ES-I3 (cell line): ENCODE results near the gene CHST3.

Experiments used
- H3K36me3 ChIP-seq: 2 replicates; pipeline ENCODE4 v1.6.1; 2013; ENCODE audit warnings: mild to moderate bottlenecking, low read length, control low read depth, moderate library complexity; ENCODE audit not compliant: insufficient read depth
- H3K4me1 ChIP-seq: 2 replicates; pipeline ENCODE4 v1.6.1; 2013; ENCODE audit warnings: mild to moderate bottlenecking, control low read depth, low read length; ENCODE audit not compliant: insufficient read depth
- H3K9ac ChIP-seq: 2 replicates; pipeline ENCODE4 v1.6.1; 2013; ENCODE audit warnings: low read depth, mild to moderate bottlenecking, low read length, moderate library complexity
- H3K9me3 ChIP-seq: 2 replicates; pipeline ENCODE4 v1.6.1; 2013; ENCODE audit warnings: mild to moderate bottlenecking, low read length, moderate library complexity; ENCODE audit not compliant: control insufficient read depth, insufficient read depth

Gene CHST3

GRCh38 chr10:71939304-71939703 lies 24.9 kb upstream of the CHST3 start:
- Histone ChIP-seq H3K9ac (no peak overlapping the region), H3K36me3 (no peaks in the 10 kb centered on the region), H3K4me1 (no peaks in the 10 kb centered on the region), H3K9me3 (0 out of 2 replicates have a peak, but pooled peaks cover 3% of the 10 kb centered on the region)

GRCh38 chr10:71939861-71940474 lies 24.2 kb upstream of the CHST3 start:
- Histone ChIP-seq H3K4me1 (no peaks in the 10 kb centered on the region), H3K9me3 (peaks cover 7% of the 10 kb centered on the region; the same call in 1 of the 2 replicates), H3K9ac (no peak overlapping the region), H3K36me3 (no peaks in the 10 kb centered on the region)

GRCh38 chr10:71940752-71941151 lies 23.4 kb upstream of the CHST3 start:
- H3K9ac ChIP-seq = no peak overlapping the region
- no peaks in the 10 kb centered on the region for H3K36me3 ChIP-seq
- peaks cover 7% of the 10 kb centered on the region; the same call in 1 of the 2 replicates for H3K9me3 ChIP-seq
- H3K4me1 ChIP-seq = no peaks in the 10 kb centered on the region

- Histone ChIP-seq H3K9ac (no peak overlapping the region), H3K9me3 (peaks cover 7% of the 10 kb centered on the region; the same call in 1 of the 2 replicates), H3K36me3 (no peaks in the 10 kb centered on the region; the same call in 1 of the 2 replicates), H3K4me1 (no peaks in the 10 kb centered on the region)
Measured at GRCh38 chr10:71941318-71941717, 22.9 kb upstream of the CHST3 start.

GRCh38 chr10:71945819-71946474 lies 18.2 kb upstream of the CHST3 start:
- Histone ChIP-seq H3K9ac (no peak overlapping the region), H3K9me3 (peaks cover 16% of the 10 kb centered on the region; the same call in 1 of the 2 replicates), H3K4me1 (no peaks in the 10 kb centered on the region), H3K36me3 (no peaks in the 10 kb centered on the region; the same call in 1 of the 2 replicates)

- Histone ChIP-seq H3K9ac (no peak overlapping the region), H3K4me1 (no peaks in the 10 kb centered on the region), H3K36me3 (no peaks in the 10 kb centered on the region; the same call in 1 of the 2 replicates), H3K9me3 (peaks cover 16% of the 10 kb centered on the region; the same call in 1 of the 2 replicates)
Measured at GRCh38 chr10:71946700-71947099, 17.5 kb upstream of the CHST3 start.

GRCh38 chr10:71948496-71949067 lies 15.6 kb upstream of the CHST3 start:
- peaks cover 16% of the 10 kb centered on the region; the same call in 1 of the 2 replicates for H3K9me3 ChIP-seq

GRCh38 chr10:71950683-71951082 lies 13.5 kb upstream of the CHST3 start:
- Histone ChIP-seq H3K4me1 (no peaks in the 10 kb centered on the region), H3K9me3 (peaks cover 8% of the 10 kb centered on the region), H3K36me3 (no peaks in the 10 kb centered on the region; the same call in 1 of the 2 replicates), H3K9ac (no peak overlapping the region)

More at GRCh38 chr10:71948496-71949067, 15.6 kb upstream of the CHST3 start:
- H3K9ac ChIP-seq = no peak overlapping the region
- H3K4me1 ChIP-seq = no peaks in the 10 kb centered on the region
- no peaks in the 10 kb centered on the region; the same call in 1 of the 2 replicates for H3K36me3 ChIP-seq

- Histone ChIP-seq H3K36me3 (no peaks in the 10 kb centered on the region), H3K9ac (no peak overlapping the region), H3K9me3 (no peaks in the 10 kb centered on the region; the same call in none of the 2 replicates), H3K4me1 (no peaks in the 10 kb centered on the region)
Measured at GRCh38 chr10:71952745-71953144, 11.4 kb upstream of the CHST3 start.

GRCh38 chr10:71957546-71958275 lies 6.5 kb upstream of the CHST3 start:
- Histone ChIP-seq H3K36me3 (no peaks in the 10 kb centered on the region), H3K9me3 (no peaks in the 10 kb centered on the region; the same call in 1 of the 2 replicates), H3K4me1 (no peaks in the 10 kb centered on the region), H3K9ac (no peak overlapping the region)

GRCh38 chr10:71959526-71959925 lies 4.7 kb upstream of the CHST3 start:
- Histone ChIP-seq H3K4me1 (no peaks in the 10 kb centered on the region), H3K9me3 (no peaks in the 10 kb centered on the region; the same call in 1 of the 2 replicates), H3K36me3 (no peaks in the 10 kb centered on the region), H3K9ac (no peak overlapping the region)

- Histone ChIP-seq H3K4me1 (peaks cover 12% of the 10 kb centered on the region), H3K9ac (no peak overlapping the region), H3K9me3 (no peaks in the 10 kb centered on the region), H3K36me3 (no peaks in the 10 kb centered on the region)
Measured at GRCh38 chr10:71961831-71962230, 2.4 kb upstream of the CHST3 start.

- H3K4me1 ChIP-seq = peaks cover 17% of the 10 kb centered on the region
- H3K36me3 ChIP-seq = no peaks in the 10 kb centered on the region
- H3K9me3 ChIP-seq = no peaks in the 10 kb centered on the region
- H3K9ac ChIP-seq = no peak overlapping the region
Measured at GRCh38 chr10:71962901-71963300, 1.3 kb upstream of the CHST3 start.

- no peaks in the 10 kb centered on the region for H3K36me3 ChIP-seq
- H3K4me1 ChIP-seq = peaks cover 17% of the 10 kb centered on the region
- H3K9ac ChIP-seq = peak overlapping the region; percentile 67
- no peaks in the 10 kb centered on the region for H3K9me3 ChIP-seq
Measured at GRCh38 chr10:71963351-71964097, 671 bp upstream of the CHST3 start.
